ENCODE measurements around the gene RIMBP2.
"Not testable (repeated sequence)": the region's sequence is repeated elsewhere in the genome, so short reads cannot be mapped to it uniquely, and the experiment has no call there.

RIMBP2 gene, protein sequence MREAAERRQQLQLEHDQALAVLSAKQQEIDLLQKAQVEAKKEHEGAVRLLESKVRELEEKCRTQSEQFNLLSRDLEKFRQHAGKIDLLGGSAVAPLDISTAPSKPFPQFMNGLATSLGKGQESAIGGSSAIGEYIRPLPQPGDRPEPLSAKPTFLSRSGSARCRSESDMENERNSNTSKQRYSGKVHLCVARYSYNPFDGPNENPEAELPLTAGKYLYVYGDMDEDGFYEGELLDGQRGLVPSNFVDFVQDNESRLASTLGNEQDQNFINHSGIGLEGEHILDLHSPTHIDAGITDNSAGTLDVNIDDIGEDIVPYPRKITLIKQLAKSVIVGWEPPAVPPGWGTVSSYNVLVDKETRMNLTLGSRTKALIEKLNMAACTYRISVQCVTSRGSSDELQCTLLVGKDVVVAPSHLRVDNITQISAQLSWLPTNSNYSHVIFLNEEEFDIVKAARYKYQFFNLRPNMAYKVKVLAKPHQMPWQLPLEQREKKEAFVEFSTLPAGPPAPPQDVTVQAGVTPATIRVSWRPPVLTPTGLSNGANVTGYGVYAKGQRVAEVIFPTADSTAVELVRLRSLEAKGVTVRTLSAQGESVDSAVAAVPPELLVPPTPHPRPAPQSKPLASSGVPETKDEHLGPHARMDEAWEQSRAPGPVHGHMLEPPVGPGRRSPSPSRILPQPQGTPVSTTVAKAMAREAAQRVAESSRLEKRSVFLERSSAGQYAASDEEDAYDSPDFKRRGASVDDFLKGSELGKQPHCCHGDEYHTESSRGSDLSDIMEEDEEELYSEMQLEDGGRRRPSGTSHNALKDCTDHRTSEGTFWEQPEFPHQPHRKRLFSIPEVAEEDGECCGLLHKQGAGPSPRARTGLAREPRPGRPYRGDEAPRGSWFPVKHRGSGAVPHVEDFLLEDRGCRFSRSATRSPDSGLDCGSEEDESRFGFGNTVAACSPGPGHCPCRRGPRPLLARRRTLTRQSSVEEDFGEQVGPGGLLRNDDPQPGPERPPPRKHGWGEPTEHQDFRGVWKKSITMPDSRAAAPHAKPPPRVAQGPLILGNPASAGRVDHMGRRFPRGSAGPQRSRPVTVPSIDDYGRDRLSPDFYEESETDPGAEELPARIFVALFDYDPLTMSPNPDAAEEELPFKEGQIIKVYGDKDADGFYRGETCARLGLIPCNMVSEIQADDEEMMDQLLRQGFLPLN (N-terminal part only)

DNA sequence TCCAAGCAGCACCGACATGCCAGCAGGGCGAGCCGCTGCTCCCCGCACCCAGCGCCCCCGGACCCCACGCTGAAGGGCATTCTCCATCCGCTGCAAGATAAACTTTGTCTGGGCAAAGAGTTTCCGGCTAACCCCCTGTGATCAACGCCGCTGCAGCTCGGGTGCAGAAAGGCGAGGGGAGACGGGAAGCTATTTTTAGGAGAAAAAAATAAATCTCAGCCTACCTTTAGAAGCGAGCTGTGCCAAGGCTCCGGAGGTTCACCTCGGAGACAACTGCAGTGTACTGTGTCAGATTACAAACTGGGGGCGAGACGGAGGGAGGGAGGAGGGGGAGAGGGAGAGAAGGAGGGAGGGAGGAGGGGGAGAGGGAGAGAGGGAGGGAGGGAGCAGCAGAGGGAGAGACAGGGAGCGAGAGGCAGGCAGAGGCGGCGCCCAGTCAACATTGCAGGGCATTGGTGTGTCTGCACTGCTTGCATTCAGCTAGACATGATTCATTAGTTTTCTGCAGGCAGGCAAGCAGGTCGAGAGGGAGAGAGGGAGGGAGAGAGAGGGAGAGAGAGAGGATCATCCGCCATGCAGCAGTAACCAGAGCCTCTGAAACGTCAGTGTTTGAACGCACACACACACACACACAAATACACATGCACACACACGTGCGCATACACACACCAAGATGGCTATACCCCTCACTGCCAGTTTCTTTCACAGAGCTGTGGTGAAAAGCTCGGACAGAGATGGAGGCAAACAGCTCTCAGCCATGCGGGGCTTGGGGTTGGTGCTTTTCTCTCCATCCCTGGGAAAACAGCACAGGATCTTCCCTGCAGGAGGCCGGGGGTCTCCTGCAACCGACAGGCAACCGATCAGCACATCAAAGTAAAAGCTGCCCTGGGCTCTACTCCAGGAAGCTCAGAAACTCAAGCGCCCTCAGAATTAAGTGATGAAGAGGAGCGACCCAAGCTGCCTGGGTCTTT lies at the start of gene RIMBP2:
RIMBP2 (minus strand) TSS at position 302 of the 971 bp plus-strand sequence. CDS start 237,286 bp downstream, outside the sequence.
- DNase-seq (ENCODE audit: low spot score): no peak

GRCh38 chr12:130765186-130765659 lies 49.1 kb upstream of the RIMBP2 start:
- peak; percentile 71 for DNase-seq (ENCODE audit: low spot score)

GRCh38 chr12:130764475-130765185 lies 48.5 kb upstream of the RIMBP2 start:
- DNase-seq (ENCODE audit: low spot score): peak; percentile 79

GRCh38 chr12:130764073-130764472 lies 48.0 kb upstream of the RIMBP2 start:
- DNase-seq (ENCODE audit: low spot score): peak; percentile 73

DNA sequence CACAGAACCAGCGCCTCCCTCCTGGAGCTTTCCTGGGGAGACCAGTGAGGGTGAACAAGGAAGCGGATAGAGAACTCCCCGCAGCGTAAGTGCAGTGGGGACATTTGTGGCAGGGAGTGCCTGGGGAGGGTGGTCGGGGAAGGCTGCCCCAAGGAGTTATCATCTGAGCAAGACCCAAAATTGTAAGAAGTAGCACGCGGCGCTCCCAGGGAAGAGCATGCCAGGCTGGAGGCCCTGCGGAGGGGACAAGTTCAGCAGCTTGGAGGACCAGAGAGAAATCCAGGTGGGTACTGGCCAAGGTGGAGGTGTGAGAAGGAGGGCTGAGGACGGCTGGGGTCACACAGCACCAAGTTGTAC lies 46.2 kb upstream of the RIMBP2 start:
- no peak for DNase-seq (ENCODE audit: low spot score)

DNA sequence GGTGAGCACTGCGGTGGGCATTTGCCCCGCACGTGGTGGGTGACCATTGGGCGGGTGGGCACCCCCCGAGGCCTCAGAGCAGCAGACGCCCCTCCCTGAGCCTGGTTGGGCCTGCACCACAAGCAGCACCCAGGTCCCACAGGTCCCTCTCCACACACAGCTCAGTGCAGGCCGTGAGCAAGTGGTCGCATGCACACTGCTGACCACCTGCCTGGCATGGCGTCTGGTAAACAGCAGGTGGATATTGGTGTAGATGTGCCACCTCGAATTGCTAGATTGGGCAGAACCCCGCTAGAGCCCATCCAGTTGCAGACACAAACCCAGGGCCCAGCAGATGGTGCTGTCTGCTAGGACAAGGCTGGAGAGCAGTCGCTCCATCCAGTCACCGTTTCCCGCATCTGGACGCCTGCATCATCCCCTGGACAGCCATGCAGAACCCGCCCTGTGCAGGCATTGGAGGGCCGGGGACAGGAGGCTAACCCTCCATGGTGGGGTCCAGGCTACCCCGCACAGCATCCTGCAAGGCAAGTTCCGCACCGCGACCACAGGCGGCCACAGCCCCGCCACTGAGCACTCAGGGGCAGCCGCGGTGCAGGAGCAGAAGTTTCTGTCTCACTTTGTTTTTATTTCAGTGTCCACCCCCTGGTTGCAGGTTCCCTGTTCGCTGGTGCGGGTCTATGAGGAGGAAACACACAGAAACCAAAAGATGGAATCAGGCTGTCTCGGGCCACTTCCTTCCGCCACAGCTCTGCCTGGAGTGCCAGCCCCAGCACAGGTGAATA lies 45.6 kb upstream of the RIMBP2 start:
- DNase-seq (ENCODE audit: low spot score): peak; percentile 62

DNA sequence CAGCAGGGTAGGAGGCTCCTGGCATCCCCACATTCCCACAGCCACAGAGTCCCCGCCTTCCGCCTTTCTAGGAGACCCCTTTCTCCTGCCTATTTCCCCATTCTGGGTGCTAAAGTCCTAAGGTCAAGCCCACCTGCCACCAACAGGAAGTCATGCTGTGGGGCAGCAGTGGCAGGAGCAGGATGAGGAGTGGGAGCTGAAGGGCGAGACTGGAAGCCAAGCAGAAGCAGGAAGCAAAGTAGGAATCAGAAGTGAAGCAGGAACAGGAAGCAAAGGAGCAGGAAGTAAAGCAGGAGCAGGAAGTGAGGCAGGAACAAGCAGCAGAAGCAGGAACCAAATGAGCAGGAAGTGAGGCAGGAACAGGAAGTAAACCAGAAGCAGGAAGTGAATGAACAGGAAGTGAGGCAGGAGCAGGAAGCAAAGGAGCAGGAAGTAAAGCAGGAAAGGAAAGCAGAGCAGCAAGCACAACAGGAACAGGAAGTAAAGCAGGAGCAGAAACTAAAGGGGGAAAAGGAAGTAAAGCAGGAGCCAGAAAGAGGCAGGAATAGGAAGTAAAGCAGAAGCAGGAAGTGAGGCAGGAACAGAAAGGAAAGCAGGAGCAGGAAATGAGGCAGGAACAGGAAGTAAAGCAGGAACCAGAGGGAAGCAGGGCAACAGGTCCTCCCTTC lies 38.3 kb upstream of the RIMBP2 start:
- no peak for DNase-seq (ENCODE audit: low spot score)

- DNase-seq (ENCODE audit: low spot score): no peak
Observed at GRCh38 chr12:130752692-130753230, 36.7 kb upstream of the RIMBP2 start.

- not testable (repeated sequence) for DNase-seq (ENCODE audit: low spot score)
Observed at GRCh38 chr12:130752037-130752436, 35.9 kb upstream of the RIMBP2 start.

GRCh38 chr12:130748786-130749185 lies 32.7 kb upstream of the RIMBP2 start:
- DNase-seq (ENCODE audit: low spot score): no peak

DNA sequence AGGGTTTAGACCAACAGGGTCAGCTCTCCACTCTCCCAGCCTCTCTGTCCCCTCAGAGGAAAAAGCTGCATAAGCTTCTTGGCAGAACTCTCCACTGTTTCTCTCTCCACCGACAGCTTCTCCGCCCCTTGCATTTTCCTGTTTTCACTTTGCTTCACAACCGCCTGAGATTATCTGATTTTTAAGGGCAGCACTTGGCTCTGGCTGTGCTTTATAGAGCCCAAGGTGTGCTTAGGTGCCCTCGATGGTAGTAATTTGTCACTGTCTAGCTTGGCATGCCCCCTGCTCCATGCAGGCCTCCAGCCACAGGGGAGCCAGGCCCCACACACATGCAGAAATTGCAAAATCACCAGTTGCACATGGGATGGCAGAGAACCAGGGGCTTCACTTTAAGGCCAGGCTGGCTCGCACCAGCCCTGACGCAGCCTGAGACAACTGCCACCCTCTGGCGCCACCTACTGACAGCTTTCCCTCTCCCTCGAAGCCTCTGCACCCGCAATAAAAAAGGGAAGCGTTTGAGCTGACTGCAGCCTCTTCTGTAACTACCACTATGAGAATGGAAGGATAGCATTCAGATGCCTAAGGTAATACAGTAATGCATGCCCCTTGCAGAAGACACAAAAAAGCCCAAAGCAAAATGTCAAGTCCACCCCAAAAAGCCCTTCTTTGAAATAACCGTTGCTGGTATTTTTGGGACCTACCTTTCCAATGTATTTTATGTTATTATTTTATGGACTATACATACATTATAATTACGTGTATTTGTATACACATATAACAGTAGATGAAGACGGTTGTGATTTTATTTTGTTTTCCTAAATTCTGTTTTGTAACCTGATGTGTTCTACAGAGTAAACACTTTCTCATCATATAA lies 32.0 kb upstream of the RIMBP2 start:
- DNase-seq (ENCODE audit: low spot score): peak; percentile 84

DNA sequence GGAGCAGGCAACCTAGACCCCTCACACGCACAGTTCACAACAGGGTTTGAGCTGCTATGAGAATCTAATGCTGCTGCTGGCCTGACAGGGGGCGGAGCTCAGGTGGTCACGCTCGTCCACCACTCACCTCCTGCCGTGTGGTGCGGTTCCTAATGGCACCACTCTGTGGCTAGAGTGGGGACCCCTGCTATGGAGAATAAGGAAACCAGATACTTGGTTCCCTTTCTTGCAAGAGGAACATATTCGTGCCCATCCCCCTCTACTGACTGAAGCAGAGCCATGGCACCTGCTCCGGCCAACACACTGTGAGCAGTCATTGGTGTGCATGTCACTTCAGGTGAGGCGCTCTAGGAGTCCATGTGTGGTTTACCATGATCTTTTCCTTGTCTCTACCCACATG lies 30.4 kb upstream of the RIMBP2 start:
- DNase-seq (ENCODE audit: low spot score): no peak

DNA sequence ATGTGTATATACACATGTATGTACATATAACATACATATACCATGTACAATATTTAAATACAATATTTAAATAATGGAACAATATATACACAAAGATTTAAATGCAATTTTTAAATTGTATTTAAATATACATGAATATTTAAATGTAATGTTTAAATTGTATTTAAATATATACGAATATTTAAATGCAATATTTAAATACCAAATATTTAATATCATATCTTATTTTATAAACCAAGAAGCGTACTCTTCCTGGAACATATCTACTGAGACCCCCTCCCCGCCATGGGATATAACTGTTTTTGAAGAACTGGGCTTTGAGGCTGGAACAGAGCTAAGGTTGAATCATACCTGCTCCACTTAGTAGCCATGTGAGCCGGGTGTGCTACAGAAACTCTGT lies 29.8 kb upstream of the RIMBP2 start:
- DNase-seq (ENCODE audit: low spot score): no peak

DNA sequence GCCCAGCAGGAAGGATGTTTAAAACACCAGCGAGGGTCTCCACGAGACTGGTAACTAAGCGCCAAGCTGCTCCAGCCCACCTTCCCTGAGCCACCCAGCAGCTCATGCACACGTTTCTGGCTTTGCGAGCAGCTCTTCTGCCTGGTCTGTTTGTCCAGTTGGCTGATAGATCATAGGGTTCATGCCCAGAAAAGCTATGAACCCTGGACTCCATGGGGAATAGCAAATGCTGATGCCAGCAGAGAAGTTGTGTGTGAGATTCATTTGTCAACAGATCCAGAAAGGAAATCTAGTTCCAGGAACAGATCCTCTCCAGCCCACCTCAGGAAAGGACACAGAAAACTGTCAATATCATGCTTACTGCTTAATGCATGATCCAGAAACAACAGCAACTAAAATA lies 28.2 kb upstream of the RIMBP2 start:
- DNase-seq (ENCODE audit: low spot score): no peak

GRCh38 chr12:130743606-130744005 lies 27.5 kb upstream of the RIMBP2 start:
- DNase-seq (ENCODE audit: low spot score): no peak

- no peak for DNase-seq (ENCODE audit: low spot score)
Observed at GRCh38 chr12:130743176-130743575, 27.1 kb upstream of the RIMBP2 start.

- no peak for DNase-seq (ENCODE audit: low spot score)
Observed at GRCh38 chr12:130742716-130743115, 26.6 kb upstream of the RIMBP2 start.

- DNase-seq (ENCODE audit: low spot score): no peak
Observed at GRCh38 chr12:130742112-130742511, 26.0 kb upstream of the RIMBP2 start.

Data from NAMALWA (cell line).